Measurements from ENCODE around the gene WHAMM.
"Not testable (repeated sequence)": the region's sequence is repeated elsewhere in the genome, so short reads cannot be mapped to it uniquely, and the experiment has no call there.

The WHAMM gene

DNA sequence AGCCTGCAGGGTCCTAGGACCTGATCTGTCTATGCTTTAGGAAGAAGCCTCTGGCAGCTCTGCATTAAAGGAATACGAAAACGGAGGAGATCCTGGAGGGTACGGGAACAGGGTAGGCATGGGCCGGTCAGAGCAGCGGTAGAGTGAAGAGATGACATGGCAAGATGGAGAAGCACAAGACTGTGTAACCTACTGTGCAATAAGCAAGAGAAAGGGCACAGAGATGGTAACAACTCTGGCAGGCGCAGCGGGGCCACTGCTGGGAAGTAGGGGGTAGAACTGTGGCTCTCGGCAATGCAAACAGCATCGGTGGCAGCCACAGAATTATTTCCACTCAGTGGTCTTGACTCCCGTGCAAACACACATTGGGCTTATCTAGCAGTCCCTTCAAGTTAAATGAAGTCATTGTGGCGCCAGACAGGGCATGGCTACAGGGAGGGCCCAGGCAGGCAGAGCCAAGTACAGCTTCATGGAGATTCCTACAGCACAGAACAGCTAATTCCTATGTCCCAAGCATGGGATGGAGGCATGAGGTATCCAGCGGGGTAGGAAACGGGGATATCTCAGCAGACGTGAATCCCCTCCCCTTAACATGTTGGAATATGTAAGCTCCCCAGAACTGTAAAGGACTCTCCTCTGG is 28.8 kb downstream of the WHAMM start:
- DNase-seq (ENCODE audit: low read depth in 2 of 2), result no peak

DNA sequence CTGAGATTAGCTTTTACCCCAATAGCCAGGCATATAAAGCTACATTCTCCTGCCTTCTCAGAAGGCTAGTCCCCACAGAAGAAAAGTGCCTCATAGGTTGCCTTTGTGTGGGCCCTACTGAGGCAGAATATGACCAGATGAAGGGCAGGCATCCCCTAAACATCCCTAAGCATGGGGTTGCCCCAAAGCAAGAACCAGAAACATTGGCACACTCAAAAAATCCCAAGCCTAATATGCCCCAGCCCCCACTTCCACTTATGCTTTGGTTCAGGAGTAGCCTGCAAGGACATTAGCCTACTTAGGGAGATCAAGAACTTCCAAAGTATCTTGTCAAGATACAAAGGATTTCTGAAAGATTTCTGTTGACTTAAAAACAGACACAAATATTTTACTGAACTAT is 29.7 kb downstream of the WHAMM start:
- DNase-seq (ENCODE audit: low read depth in 2 of 2), result no peak

DNA sequence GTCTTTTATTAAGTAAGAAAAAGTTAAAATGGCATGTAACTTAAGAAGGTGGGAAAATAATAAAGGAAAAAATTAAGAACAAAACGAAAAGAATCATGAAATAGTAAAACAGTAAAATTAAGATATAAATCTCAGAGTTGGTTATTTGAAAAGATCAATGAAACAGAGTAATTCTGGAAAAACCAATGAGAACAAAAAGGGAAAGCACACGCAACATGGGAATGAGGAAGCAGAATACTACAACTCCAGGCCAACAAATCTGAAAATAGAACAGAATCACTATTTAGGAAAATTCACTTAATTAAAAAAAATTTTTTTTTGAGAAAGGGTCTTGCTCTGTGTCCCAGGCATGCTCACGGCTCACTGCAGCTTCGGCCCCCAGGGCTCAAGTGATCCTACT is 30.7 kb downstream of the WHAMM start:
- no peak for DNase-seq (ENCODE audit: low read depth in 2 of 2)

DNA sequence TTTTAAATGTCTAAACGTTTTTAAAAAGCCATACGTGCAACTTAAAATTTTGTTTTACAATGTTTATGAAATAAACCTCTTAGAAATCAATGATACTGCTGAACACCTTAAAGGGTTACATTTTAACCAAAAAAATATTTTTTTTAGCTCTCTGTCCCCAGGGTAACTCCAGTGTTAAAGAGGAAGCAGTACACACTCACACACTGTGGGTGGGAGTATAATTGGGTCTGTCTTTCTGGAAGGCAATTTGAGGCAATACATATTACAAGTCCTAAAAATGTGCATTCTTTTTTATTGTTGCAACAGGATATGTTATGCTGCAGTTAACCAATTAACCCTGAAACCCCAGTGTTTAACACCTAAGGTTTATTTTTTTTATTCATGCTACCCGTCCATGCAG is 34.1 kb downstream of the WHAMM start:
- DNase-seq (ENCODE audit: low read depth in 2 of 2), result no peak

DNA sequence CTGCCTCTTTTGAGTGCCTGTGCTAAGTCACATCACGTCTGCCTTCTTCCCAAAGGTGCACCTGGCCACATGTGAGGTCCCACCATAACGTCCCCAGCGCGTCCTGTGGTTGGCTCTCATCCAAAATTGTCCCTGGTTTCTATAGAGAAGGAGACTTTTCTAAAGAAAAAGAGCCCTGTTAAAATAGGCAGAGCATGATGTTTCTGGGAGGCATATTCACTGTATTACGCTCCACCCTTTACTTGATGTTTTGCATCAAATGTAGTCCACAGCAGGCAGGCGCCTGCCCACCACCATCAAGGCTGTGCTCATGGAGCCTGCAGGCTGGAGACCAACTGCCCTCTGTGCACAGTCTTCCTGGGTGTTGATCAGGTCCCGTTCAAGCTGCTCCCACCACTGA is 36.3 kb downstream of the WHAMM start:
- DNase-seq (ENCODE audit: low read depth in 2 of 2), result no peak

DNA sequence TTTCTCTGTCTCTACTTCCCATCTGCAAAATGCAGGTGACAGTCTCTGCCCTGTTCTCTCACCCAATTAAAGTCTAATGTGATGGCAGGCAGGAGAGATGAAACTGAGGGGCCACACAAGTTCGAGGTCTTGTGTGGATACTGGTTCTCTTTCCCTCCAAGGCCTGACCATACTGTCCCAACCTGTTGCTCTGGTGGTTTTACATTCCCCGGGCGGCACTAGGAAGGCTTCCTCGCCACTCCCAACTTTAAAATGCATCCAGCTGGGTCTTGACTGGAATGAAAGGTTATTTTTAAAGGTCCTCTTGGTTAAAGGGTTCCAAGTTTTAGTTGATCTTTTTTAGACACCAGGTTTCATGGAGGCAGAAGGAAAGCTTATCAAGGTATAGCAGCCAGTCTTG is 37.2 kb downstream of the WHAMM start:
- DNase-seq (ENCODE audit: low read depth in 2 of 2), result no peak

DNA sequence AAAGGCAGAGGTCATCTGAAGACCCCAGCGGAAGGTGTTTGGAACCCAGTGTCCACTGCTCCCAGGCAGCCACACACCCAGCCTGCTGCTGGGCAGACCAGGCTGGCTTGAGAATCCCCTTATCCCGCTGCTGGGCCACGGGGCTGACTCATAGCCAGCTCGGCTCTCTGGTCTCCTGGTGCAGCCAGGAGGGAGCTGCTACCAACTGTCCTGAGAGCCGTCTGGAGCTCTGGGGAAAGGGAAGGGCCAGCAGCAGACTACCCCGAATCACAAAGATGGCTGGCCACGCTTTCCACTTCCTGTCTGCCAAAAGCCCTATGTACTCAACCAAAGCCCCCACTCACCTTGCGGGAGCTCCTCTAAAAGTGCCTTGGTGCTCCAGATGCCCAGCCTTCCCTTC is 38.3 kb downstream of the WHAMM start:
- DNase-seq (ENCODE audit: low read depth in 2 of 2), result no peak

DNA sequence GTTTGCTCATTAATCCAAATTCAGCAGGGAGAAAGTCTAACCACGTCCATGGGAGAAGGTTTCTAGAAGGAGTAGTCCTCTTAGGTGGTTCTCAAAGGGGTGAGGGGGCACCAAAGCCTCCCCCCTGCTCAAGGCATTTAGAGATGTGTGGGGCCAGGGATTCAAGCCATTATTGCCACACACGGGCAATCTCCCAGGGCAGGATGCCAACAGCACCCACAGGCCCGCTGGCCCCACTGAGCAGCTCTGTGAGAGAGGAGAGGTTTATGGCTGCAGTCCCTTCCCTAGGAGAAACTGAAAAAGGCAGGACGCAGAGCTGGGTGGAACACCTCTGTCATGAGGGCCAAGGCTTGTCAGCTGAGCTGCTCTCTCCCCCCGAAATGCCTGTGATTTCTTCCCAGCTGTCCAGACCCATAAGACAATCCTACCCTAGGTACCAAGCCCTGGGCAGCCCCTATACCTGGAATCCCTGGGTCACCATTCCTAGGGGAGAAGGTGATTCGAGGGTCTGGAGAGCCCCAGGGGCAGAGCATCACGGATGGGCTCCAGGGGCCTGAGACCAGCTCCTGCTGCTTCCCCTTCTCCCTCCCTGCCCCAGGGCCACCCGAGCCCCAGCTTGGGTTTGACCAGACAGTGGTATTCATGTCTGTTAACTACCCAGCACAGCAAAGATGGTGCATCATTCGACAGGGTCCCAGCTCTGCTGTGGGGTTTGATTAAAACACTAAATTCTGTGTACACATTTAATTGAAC is 39.0 kb downstream of the WHAMM start:
- no peak for DNase-seq (ENCODE audit: low read depth in 2 of 2)

DNA sequence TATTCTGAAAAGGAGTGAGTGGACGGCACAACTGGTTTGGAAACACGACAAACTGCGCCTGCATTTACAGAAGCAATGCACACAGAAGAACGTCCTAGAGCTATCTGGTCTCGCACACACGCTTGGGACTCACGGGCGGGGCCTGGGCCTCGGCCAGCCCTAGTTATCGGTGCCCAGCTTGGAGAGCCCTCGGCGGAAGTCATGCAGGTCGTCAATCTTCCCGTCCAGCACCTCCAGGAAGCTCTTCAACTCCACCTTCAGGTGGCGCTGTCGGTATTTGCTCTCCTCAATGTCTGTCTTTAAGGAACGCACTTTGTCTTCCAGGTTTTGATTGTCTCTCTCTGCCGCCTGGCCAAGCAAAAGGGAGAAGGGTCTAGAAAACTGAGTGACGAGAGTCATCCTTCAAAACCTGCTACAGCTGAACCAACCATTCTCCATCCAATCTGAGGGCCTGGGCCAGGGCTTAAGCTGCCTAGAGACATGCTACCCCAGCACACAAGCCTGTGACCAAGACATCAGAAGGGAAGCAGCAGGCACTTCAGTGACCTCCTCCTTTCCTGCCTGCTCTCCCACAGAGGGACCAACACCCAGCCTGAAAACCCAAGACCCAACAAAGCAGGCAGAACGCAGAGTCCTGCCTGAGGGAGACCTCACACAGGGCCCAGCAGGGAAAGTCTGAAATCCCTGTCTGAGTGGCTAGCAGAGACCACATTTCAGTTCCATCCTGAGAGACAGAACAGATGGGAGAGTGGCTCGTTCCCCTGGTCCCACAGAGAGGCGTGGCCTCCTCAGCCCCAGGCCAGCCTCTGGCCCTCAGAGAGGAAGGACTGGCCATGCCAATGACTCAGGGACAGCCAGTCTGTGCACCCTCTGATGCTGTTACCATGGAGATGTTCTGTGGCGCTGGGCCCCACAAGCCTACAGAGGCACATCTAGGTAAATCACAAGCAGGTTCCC is 40.4 kb downstream of the WHAMM start:
- no peak for DNase-seq (ENCODE audit: low read depth in 2 of 2)

DNA sequence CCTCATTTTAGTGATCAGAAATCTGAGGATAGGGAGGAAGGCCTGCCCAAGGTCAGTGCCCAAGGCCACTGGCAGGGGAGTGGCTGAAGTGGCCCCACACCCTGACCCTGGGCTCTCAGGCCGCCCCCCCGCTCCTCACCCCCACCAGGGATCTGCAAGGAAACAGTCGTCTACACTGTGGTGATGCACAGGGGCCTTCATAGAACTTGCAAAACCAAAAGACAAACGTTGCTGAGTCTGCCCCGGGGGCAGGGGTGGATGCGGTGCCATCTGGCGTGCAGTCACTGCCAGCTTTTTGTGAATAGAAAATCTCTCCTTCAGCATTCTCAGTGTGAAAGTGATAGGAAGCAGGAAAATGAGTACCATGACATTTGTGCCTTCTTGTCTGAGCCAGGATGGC is 41.3 kb downstream of the WHAMM start:
- DNase-seq (ENCODE audit: low read depth in 2 of 2), result no peak

DNA sequence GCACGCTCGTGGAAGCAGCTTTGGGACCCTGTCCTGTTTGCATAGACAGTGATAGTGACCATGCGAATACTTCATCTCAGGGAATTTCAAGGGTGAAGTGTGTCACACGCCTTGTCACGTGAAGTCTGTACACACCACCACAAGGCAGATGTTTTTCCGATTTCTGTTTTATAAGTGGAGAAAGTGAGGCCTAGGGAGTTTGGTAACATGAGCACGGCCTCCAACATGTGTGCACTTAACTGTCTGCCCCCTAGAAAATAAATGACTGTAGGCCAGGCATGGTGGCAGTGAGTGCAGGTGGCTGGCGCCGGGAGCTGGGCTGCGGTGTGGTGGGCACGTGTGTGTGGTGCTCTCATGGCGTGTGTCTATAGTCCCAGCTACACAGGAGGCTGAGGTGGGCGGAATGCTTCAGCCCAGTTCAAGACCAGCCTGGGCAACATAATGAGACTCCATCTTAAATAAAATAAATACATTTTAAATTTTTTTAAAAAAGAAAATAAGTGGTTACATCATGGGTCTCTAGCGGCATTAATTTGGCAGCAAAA is 42.0 kb downstream of the WHAMM start:
- no peak for DNase-seq (ENCODE audit: low read depth in 2 of 2)

DNA sequence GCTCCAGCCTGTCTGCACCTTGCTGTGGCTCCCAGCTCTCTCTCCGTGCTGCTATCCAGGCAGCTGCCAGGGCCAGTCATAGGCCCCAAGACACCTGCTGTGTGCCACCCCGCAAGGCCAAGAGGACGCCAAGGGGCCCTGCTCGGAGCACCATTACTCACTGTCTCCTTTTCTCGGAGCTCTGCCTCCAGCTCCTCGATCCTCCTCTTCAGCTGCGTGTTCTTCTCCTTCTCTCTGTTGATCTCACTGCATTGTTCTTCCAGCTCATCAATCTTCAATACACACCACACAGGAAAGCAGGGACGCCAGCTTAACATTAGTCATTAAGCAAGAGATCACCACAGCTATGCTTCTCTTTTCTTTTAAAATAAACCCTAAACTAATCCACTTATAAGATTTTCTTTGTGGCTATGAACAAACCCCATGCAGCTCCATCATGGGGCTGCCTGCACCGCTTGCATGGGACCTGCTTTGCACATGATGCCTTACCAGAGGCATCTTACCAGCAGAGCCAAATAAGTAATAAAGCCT is 42.6 kb downstream of the WHAMM start:
- no peak for DNase-seq (ENCODE audit: low read depth in 2 of 2)

DNA sequence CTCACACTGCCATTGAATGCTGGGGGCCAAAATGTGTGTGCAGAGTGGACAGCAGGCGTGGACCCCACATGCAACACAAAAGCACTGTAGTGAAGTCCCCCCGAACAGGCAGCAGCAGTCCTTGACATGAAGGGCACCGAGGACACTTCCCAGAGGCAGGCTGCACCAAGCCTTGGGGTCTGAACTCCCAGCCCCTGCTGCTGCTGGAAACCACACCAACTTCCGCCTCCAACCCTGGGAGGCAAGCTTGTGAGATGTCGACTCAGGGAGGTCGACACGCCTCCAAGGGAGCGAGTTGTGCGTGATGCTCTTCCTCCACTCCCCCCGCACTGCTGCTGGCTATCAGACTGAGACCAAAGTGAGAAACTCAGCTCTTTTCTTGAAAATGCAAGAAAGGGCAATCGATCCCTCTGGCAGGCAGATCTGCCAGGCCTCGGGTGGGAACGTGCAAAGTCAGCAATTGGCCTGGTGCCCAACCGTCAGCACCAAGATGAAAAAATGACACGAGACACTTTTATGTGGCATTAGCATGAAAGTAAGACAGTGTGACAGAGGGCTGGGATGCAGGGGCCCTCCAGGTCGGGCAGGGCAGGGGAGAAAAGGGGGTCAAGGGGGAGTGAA is 43.6 kb downstream of the WHAMM start:
- no peak for DNase-seq (ENCODE audit: low read depth in 2 of 2)

DNA sequence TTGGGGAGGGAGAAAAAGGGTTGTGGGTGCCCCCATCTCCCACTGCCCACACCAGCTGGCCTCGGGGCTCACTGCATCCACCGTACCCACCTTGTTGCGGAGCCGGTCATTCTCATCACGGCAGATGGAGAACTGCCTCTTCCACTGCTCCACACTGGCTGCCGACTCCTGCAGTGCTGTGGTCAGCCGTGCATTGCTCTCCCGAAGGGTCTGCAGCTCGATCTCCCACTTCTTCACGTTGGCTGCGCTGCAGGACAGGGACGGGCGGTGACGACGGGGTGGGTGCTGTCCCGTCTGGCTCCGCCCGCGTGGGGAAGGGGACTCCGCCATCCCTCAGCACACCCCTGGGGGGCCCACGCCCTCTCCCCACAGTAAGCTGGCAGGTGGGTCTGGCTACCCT is 45.1 kb downstream of the WHAMM start:
- no peak for DNase-seq (ENCODE audit: low read depth in 2 of 2)

DNA sequence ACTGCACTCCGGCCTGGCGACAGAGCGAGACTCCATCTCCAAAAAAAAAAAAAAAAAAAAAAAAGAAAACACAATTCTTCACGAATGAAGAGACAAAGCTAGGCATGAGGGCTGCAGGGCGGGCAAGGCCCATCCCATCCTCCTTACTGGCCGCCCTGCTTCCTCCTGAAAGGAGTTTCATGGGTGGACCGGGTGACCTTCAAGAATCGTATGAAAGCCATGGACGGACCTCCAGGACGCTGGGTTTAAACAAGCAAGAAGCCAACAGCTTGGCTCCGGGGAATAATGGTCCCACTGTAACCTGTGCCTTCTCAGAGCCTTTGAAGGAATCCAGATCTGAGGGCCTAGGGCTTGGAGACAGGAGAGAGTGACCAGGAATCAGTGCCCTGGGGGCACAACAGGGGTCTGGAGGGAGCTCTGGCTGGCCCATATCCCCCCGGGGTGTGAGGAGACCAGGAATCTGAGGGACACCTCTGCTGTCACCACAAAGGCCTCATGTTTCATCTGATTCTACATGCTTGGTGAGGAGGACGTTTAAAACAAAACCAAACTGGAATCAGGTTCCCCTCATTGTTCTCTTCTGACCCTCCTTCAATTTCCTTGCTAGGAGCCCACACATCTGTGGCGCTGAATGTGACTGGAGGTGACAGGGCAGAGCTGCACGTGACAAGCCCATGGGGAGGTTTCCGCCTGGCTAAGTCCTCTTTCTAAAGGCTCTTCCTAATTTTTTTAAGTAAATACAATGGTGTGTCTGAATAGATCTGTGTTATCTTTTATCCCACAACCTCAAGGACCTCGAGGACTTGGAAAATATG is 46.1 kb downstream of the WHAMM start:
- no peak for DNase-seq (ENCODE audit: low read depth in 2 of 2)

DNA sequence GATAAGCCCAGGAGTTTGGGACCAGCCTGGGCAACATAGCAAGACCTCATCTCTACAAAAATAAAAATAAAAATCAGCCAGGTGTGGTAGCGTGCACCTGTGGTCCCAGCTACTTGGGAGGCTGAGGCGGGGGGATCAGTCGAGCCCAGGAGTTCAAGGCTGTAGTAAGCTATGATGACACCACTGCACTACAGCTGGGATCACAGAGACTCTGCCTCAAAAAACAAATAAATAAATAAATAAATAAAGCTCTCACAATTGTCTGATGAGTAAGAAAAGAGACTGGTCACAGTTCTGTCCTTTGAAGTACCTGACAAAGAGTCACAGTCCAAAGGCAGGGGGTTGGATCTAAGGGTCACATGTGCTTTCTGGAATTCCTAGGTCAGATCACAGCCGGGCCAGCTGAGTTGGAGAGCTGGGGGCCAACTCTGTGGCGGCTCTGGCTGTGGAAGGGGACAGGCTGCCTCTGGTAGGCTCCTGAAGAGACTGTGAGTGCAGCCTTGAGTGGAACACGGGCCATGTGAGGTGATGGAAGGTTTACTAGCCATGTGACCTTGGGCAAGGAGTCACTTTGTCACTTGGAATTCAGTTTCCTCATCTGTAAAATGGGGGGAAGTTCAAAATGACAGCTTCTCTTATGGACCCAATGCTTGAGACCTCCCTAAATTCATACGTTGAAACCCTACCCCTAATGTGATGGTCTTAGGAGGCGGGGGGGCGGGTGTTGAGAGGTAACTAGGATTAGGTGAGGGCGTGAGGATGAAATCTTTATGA is 47.2 kb downstream of the WHAMM start:
- no peak for DNase-seq (ENCODE audit: low read depth in 2 of 2)

DNA sequence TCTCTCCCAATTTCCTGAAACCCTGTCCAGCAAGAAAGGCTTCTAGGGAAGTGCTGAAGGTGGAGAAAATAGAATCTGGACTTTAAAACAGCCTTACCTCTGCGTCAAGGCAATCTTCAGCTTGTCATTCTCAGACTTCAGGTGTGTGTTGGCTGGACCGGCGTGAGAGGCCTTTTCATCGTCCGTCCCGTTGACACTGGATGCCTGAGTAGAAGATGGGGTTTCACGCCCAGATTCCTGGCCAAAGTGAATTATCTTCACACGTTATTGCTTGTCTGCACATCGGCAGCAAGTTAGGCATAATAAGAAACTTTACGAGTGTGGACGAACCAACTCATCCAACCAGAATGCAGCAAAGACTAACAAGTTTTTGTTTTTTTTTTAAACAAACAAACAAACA is 49.5 kb downstream of the WHAMM start:
- no peak for DNase-seq (ENCODE audit: low read depth in 2 of 2)

DNA sequence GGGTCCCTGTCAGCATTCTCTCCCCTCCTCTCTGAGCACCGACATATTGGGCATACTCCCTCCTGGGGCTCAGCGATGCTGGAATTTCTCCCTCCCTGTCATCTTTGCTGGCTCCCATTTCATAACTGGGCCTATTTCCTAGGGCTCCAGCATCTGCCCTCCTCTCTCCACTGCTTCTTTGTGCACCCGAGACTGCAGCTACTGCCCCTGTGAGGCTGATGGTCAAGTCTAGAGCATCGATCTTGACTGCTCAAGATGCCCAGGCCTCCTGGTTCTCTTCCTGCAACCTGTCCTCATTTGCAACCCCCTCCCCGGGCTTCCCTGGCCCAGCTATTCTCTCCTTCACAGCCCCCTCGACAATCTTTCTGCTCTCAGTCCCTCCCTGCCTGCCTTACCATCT is 53.5 kb downstream of the WHAMM start:
- no peak for DNase-seq (ENCODE audit: low read depth in 2 of 2)

DNA sequence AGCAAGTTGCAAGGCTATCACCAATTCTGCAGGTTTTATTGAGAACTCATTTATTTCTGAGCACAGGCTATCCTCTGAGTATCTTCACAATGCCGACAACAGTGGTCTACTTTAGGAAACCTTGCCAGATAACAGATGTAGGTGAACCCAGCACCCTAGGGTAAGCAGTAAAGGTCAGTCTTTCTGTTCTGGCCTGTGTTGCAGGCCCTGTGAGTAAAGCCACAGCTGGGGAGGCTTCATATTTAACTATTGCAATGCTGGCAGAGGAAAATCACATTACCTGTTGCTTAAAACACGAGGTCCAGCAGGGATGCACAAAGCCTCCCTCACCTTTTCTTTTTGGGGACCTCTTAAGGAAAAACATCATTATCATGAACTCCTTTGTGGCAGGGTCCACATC is 55.5 kb downstream of the WHAMM start:
- no peak for DNase-seq (ENCODE audit: low read depth in 2 of 2)

DNA sequence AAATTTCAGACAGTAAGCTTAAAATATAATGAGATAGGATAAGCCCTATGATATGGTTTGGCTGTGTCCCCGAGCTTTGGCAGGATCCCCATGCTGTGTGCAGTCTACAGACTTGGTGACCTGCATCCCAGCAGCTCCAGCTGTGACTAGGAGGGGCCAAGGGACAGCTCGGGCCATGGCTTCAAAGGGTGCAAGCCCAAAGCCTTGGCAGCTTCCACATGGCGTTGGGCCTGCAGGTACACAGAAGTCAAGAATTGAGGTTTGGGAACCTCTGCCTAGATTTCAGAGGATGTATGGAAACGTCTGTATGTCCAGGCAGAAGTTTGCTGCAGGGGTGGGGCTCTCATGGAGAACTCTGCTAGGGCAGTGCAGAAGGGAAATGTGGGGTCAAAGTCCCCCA is 56.2 kb downstream of the WHAMM start:
- not testable (repeated sequence) for DNase-seq (ENCODE audit: low read depth in 2 of 2)
